CD4-positive, CD25-positive, alpha-beta regulatory T cell (primary cell): ENCODE results near the gene CATSPER4. TPM values are rescaled to one million over a fixed set of nuclear protein-coding genes. Genes with fewer than 3 reads are reported as not detected.
A peak's percentile ranks its signal among the peaks of the same experiment; 100 is the strongest.

ENCODE experiments used
- ATAC-seq, 2 donors: fragments of 150-1000 bp; cut with Tn5 transposase; one replicate each; pipeline ENCODE4 v1.10.0; 2021; ENCODE audit warnings: low read depth in 2 of 2, moderate number of reproducible peaks in 2 of 2, moderate library complexity in 1 of 2
- DNase-seq, 3 donors: peaks; one replicate each; pipeline versions ENCODE4 v3.0.0 to v3.0.0-alpha.2; 2012 to 2022; ENCODE audit warnings: mixed read lengths in 1 of 3
- H3K27ac ChIP-seq: one replicate; pipeline ENCODE4 v1.7.0; 2013; ENCODE audit warnings: mild to moderate bottlenecking, low read length; ENCODE audit not compliant: insufficient read depth, poor library complexity, severe bottlenecking
- H3K27me3 ChIP-seq: one replicate; pipeline ENCODE4 v1.7.0; 2013; ENCODE audit warnings: low read length; ENCODE audit not compliant: control insufficient read depth, insufficient read depth
- H3K36me3 ChIP-seq: one replicate; pipeline ENCODE4 v1.7.0; 2013; ENCODE audit warnings: mild to moderate bottlenecking, low read length, moderate library complexity; ENCODE audit not compliant: control insufficient read depth, insufficient read depth
- H3K4me1 ChIP-seq: 2 replicates; pipeline ENCODE4 v1.7.0; 2013; ENCODE audit warnings: mild to moderate bottlenecking, low read length; ENCODE audit not compliant: insufficient read depth, control insufficient read depth, poor library complexity, severe bottlenecking
- H3K4me3 ChIP-seq: one replicate; pipeline ENCODE4 v1.7.0; 2013; ENCODE audit warnings: low read depth, mild to moderate bottlenecking, low read length, moderate library complexity
- H3K9me3 ChIP-seq, 2 experiments: 1 replicate in 1 of 2; 2 replicates in 1 of 2; pipeline ENCODE4 v1.7.0; 2013; ENCODE audit warnings: low read length in 2 of 2, mild to moderate bottlenecking in 1 of 2, moderate library complexity in 1 of 2; ENCODE audit not compliant: control insufficient read depth in 2 of 2
- H3K27ac Mint-ChIP-seq, 3 donors: one replicate each; pipeline ENCODE4 v1.8.0; 2020 to 2022; ENCODE audit warnings: mild to moderate bottlenecking in 3 of 3, mixed read lengths in 3 of 3, moderate library complexity in 2 of 3
- H3K27me3 Mint-ChIP-seq: one replicate; pipeline ENCODE4 v1.8.0; 2022; ENCODE audit warnings: mild to moderate bottlenecking, mixed read lengths
- H3K36me3 Mint-ChIP-seq: one replicate; pipeline ENCODE4 v1.8.0; 2020; ENCODE audit warnings: mixed read lengths
- H3K4me1 Mint-ChIP-seq, 4 donors: one replicate each; pipeline ENCODE4 v1.8.0; 2020 to 2022; ENCODE audit warnings: mixed read lengths in 4 of 4, mild to moderate bottlenecking in 1 of 4
- H3K4me3 Mint-ChIP-seq, 4 donors: one replicate each; pipeline ENCODE4 v1.8.0; 2020 to 2022; ENCODE audit warnings: mild to moderate bottlenecking in 4 of 4, mixed read lengths in 4 of 4, moderate library complexity in 3 of 4
- H3K9me3 Mint-ChIP-seq, 7 donors: one replicate each; pipeline ENCODE4 v1.8.0; 2020 to 2022; ENCODE audit warnings: mixed read lengths in 7 of 7, mild to moderate bottlenecking in 3 of 7, moderate library complexity in 2 of 7
- polyA plus RNA-seq, 4 donors: library from polyadenylated mRNA; unstranded; fragments of 300-500 nt; fragmentation: Illumina TruSeq; gene quantifications; one replicate each; pipeline ENCODE4 v1.2.3, GENCODE V29; 2021
- total RNA-seq: library from RNA; stranded (reverse); gene quantifications from one replicate; pipeline ENCODE4 v1.2.3, GENCODE V29; 2022

Gene CATSPER4
- total and polyA plus RNA-seq, 5 donors from 2014 or later, result not detected

DNA sequence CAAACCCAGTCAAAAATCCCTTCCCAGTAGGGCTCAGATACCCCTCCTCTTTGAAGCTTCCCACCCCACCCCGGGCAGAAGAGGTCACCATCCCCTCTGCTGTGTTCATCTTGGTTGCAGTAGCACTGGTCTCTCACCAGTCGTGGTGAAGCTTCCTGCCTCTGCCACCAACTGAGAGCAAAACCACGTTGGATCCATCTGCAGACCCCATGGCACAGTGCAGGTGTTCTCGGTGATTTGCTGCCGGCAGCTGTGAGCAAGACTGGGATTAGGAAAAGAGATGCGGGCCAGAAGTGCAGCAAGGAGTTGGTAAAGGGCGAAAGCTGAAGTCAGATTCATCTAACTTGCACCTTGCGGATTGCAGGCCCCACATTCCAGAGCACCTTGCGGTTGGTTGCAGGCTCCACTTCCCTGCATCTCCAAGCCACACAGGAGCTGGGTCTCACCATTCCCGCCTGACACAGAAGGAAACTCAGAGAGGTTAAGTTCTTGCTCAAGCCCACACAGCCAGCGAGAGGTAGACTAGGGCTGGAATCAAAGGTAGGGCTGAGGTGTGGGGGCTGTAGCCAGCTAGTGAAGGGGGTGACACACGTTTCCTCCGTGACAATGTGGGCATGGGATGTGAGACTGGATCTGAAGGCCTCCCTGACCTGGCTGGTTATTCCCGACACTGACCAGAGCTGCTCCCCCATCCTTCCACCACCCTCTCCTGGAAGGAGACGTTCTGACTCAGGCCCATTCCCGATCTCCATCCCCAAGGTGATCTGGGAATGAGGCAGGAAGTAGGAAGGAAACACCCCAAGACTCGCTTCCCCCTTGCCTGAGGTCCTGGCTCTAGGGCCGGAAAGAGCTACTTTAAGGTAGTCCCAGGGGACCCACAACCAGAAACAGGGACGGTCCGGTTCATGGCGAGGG lies 34.8 kb upstream of the CATSPER4 start:
- Histone ChIP-seq H3K36me3 (no peaks in the 10 kb centered on the region), H3K4me1 (peaks cover 5% of the 10 kb centered on the region), H3K9me3 (no peaks in the 10 kb centered on the region), H3K4me3 (no peak overlapping the region), H3K27ac (no peak overlapping the region), H3K27me3 (peaks cover 8% of the 10 kb centered on the region)
- Mint-ChIP-seq H3K27me3 (peaks cover 69% of the 10 kb centered on the region), H3K9me3 (peaks cover 0 to 2% (median 0%) of the 10 kb centered on the region in 7 donors), H3K4me1 (no peaks in the 10 kb centered on the region), H3K27ac (no peak overlapping the region), H3K36me3 (no peaks in the 10 kb centered on the region), H3K4me3 (no peak overlapping the region)
- DNase-seq (no peak), ATAC-seq (no peak)

GRCh38 chr1:26156285-26157038 lies 33.9 kb upstream of the CATSPER4 start:
- Mint-ChIP-seq H3K4me3 (no peak overlapping the region), H3K4me1 (peaks cover 0 to 2% (median 0%) of the 10 kb centered on the region in 4 donors), H3K27me3 (peaks cover 75% of the 10 kb centered on the region), H3K36me3 (no peaks in the 10 kb centered on the region), H3K27ac (no peak overlapping the region), H3K9me3 (peaks cover 0 to 2% (median 0%) of the 10 kb centered on the region in 7 donors)
- no peaks in the 10 kb centered on the region for H3K36me3 ChIP-seq
- peaks cover 9% of the 10 kb centered on the region for H3K4me1 ChIP-seq
- H3K27ac ChIP-seq, result no peak overlapping the region
- no peaks in the 10 kb centered on the region for H3K9me3 ChIP-seq
- H3K4me3 ChIP-seq, result no peak overlapping the region
- no peak for ATAC-seq
- no peak for DNase-seq
- peaks cover 9% of the 10 kb centered on the region for H3K27me3 ChIP-seq

GRCh38 chr1:26158271-26158907 lies 32.0 kb upstream of the CATSPER4 start:
- DNase-seq, result no peak
- ATAC-seq, result no peak
- H3K36me3 Mint-ChIP-seq, result no peaks in the 10 kb centered on the region
- Histone ChIP-seq H3K27me3 (peaks cover 14% of the 10 kb centered on the region), H3K9me3 (no peaks in the 10 kb centered on the region), H3K4me1 (peaks cover 20% of the 10 kb centered on the region), H3K4me3 (no peak overlapping the region), H3K27ac (no peak overlapping the region), H3K36me3 (no peaks in the 10 kb centered on the region)
- H3K4me3 Mint-ChIP-seq, result peak overlapping the region in 2 of 4 donors; percentile 18 to 35
- peaks cover 0 to 2% (median 0%) of the 10 kb centered on the region in 7 donors for H3K9me3 Mint-ChIP-seq
- H3K27me3 Mint-ChIP-seq, result peaks cover 73% of the 10 kb centered on the region
- peaks cover 0 to 7% (median 3%) of the 10 kb centered on the region in 4 donors for H3K4me1 Mint-ChIP-seq
- no peak overlapping the region for H3K27ac Mint-ChIP-seq

DNA sequence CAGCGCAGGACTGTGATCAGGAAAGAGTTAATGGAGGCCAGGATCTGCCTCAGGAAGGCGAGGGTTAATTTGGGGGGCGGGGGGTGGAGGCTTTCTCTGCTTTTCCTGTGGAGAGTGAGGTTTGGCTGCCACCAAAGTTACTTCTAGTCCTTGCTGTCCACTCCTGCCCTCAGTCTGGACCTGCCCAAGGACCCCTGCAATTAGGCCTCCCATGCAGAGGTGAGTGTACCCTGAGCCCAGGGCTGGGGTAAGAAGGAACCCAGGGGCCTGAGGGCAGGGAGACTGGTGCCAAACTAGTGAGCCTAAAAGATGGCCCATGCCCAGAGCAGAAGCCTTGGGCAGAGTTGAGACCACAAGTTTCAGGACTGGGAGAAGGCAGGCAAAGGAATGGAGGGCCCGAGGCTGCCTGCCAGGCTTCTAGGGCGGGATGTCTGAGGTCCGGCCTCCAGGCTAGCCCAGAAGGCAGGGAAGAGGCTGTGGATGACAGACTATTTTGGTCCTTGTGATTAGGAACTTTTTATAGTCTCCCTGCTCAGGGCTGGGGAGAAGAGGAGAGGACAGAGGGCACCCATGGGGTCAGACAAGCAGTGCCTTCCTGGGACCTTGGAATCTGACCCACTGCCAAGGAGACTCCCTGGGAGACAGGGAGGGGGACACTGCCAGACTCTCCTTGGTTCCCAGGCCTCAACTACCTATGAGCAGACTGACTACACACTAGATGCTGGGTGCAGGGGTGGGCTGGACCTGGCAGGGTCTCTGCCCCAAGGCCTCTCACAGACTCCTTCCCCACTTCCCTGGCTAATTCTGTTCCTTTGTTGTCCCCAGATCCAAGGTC lies 31.3 kb upstream of the CATSPER4 start, which contains the start of gene FAM110D:
Gene FAM110D (plus strand): TSS at position 172 of the 835 bp plus-strand sequence. CDS start 2,213 bp downstream, outside the sequence.
- peaks cover 70% of the 10 kb centered on the region for H3K27me3 Mint-ChIP-seq
- Histone ChIP-seq H3K27ac (no peak within 1 kb of the TSS), H3K4me1 (peaks cover 27% of the 10 kb centered on the region), H3K36me3 (no peaks in the 10 kb centered on the region), H3K4me3 (no peak within 1 kb of the TSS), H3K9me3 (no peaks in the 10 kb centered on the region), H3K27me3 (peaks cover 11% of the 10 kb centered on the region)
- H3K4me3 Mint-ChIP-seq, result peak within 1 kb of the TSS in 3 of 4 donors; percentile 18 to 75 (median 35)
- ATAC-seq (no peak), DNase-seq (no peak)
- H3K4me1 Mint-ChIP-seq, result peaks cover 0 to 9% (median 5%) of the 10 kb centered on the region in 4 donors
- H3K36me3 Mint-ChIP-seq, result no peaks in the 10 kb centered on the region
- no peaks in the 10 kb centered on the region for H3K9me3 Mint-ChIP-seq
- no peak within 1 kb of the TSS for H3K27ac Mint-ChIP-seq

GRCh38 chr1:26159743-26160039 lies 30.7 kb upstream of the CATSPER4 start:
- Histone ChIP-seq H3K27ac (no peak overlapping the region), H3K4me3 (no peak overlapping the region), H3K4me1 (peaks cover 31% of the 10 kb centered on the region), H3K27me3 (peaks cover 10% of the 10 kb centered on the region), H3K9me3 (no peaks in the 10 kb centered on the region), H3K36me3 (no peaks in the 10 kb centered on the region)
- H3K36me3 Mint-ChIP-seq, result no peaks in the 10 kb centered on the region
- no peak for ATAC-seq
- H3K9me3 Mint-ChIP-seq, result no peaks in the 10 kb centered on the region
- DNase-seq, result no peak
- H3K27me3 Mint-ChIP-seq, result peaks cover 65% of the 10 kb centered on the region
- peak overlapping the region in 1 of 4 donors; percentile 75 for H3K4me3 Mint-ChIP-seq
- H3K4me1 Mint-ChIP-seq, result peaks cover 0 to 12% (median 5%) of the 10 kb centered on the region in 4 donors
- H3K27ac Mint-ChIP-seq, result no peak overlapping the region

- no peaks in the 10 kb centered on the region for H3K9me3 Mint-ChIP-seq
Observed at GRCh38 chr1:26160527-26161414, 29.6 kb upstream of the CATSPER4 start.

More at GRCh38 chr1:26160527-26161414, 29.6 kb upstream of the CATSPER4 start:
- peaks cover 10% of the 10 kb centered on the region for H3K27me3 ChIP-seq
- peaks cover 31% of the 10 kb centered on the region for H3K4me1 ChIP-seq
- Mint-ChIP-seq H3K4me3 (no peak overlapping the region), H3K27me3 (peaks cover 55% of the 10 kb centered on the region), H3K27ac (no peak overlapping the region), H3K4me1 (peaks cover 0 to 17% (median 5%) of the 10 kb centered on the region in 4 donors), H3K36me3 (no peaks in the 10 kb centered on the region)
- H3K9me3 ChIP-seq, result no peaks in the 10 kb centered on the region
- H3K27ac ChIP-seq, result no peak overlapping the region
- no peak overlapping the region for H3K4me3 ChIP-seq
- ATAC-seq (no peak), DNase-seq (no peak)
- no peaks in the 10 kb centered on the region for H3K36me3 ChIP-seq
